ENCODE results near the gene YIPF5. TPM values are rescaled to one million over a fixed set of nuclear protein-coding genes. Genes with fewer than 3 reads are reported as not detected.

Gene YIPF5
- polyA plus RNA-seq, 1 experiment: 142 TPM

GRCh38 chr5:144126707-144127106 is 43.8 kb downstream of the YIPF5 start:
- ChIA-PET POLR2A (no interaction called here), CTCF (no interaction called here)
- no peak overlapping the region for H3K4me3 ChIP-seq (ENCODE audit: low read depth, low read length)
- no peak overlapping the region for H3K27ac ChIP-seq (ENCODE audit: low read depth, low read length)
- H3K27me3 ChIP-seq (ENCODE audit: control insufficient read depth, insufficient read depth, low read length): no peaks in the 10 kb centered on the region
- no peak for TF ChIP-seq CTCF (IDR thresholded peaks at IDR 0.05; ENCODE audit: low read depth, low read length)
- H3K9me3 ChIP-seq (ENCODE audit: control insufficient read depth, insufficient read depth, low read length): no peaks in the 10 kb centered on the region
- no peak for DNase-seq (ENCODE audit: low read depth, low spot score)

GRCh38 chr5:144125163-144125726 is 45.2 kb downstream of the YIPF5 start:
- Histone ChIP-seq H3K27me3 (ENCODE audit: control insufficient read depth, insufficient read depth, low read length) (no peaks in the 10 kb centered on the region), H3K9me3 (ENCODE audit: control insufficient read depth, insufficient read depth, low read length) (no peaks in the 10 kb centered on the region), H3K4me3 (ENCODE audit: low read depth, low read length) (no peak overlapping the region), H3K27ac (ENCODE audit: low read depth, low read length) (no peak overlapping the region)
- ChIA-PET POLR2A (no interaction called here), CTCF (interaction anchor here (1.3 kb wide), 1 partner anchor 17 kb away, joined by 6 read pairs; no protein-coding TSS in a partner anchor)
- TF ChIP-seq CTCF (IDR thresholded peaks at IDR 0.05; ENCODE audit: low read depth, low read length): no peak
- DNase-seq (ENCODE audit: low read depth, low spot score): no peak

GRCh38 chr5:144122641-144123040 is 47.8 kb downstream of the YIPF5 start:
- no peak for DNase-seq (ENCODE audit: low read depth, low spot score)
- Histone ChIP-seq H3K4me3 (ENCODE audit: low read depth, low read length) (no peak overlapping the region), H3K9me3 (ENCODE audit: control insufficient read depth, insufficient read depth, low read length) (no peaks in the 10 kb centered on the region), H3K27ac (ENCODE audit: low read depth, low read length) (no peak overlapping the region), H3K27me3 (ENCODE audit: control insufficient read depth, insufficient read depth, low read length) (no peaks in the 10 kb centered on the region)
- POLR2A ChIA-PET: no interaction called here
- CTCF ChIA-PET: interaction anchor here (1.4 kb wide), 1 partner anchor 20 kb away, joined by 4 read pairs; no protein-coding TSS in a partner anchor
- no peak for TF ChIP-seq CTCF (IDR thresholded peaks at IDR 0.05; ENCODE audit: low read depth, low read length)

- no peak for DNase-seq (ENCODE audit: low read depth, low spot score)
- ChIA-PET CTCF (interaction anchor here (1.8 kb wide), 1 partner anchor 20 kb away, joined by 4 read pairs; no protein-coding TSS in a partner anchor), POLR2A (no interaction called here)
- Histone ChIP-seq H3K9me3 (ENCODE audit: control insufficient read depth, insufficient read depth, low read length) (no peaks in the 10 kb centered on the region), H3K27me3 (ENCODE audit: control insufficient read depth, insufficient read depth, low read length) (no peaks in the 10 kb centered on the region), H3K27ac (ENCODE audit: low read depth, low read length) (no peak overlapping the region), H3K4me3 (ENCODE audit: low read depth, low read length) (no peak overlapping the region)
- no peak for TF ChIP-seq CTCF (IDR thresholded peaks at IDR 0.05; ENCODE audit: low read depth, low read length)
These were observed 48.4 kb downstream of the YIPF5 start for GRCh38 chr5:144122081-144122480.

- H3K27ac ChIP-seq (ENCODE audit: low read depth, low read length): no peak overlapping the region
- no peaks in the 10 kb centered on the region for H3K27me3 ChIP-seq (ENCODE audit: control insufficient read depth, insufficient read depth, low read length)
- DNase-seq (ENCODE audit: low read depth, low spot score): no peak
- H3K4me3 ChIP-seq (ENCODE audit: low read depth, low read length): no peak overlapping the region
- no peak for TF ChIP-seq CTCF (IDR thresholded peaks at IDR 0.05; ENCODE audit: low read depth, low read length)
- H3K9me3 ChIP-seq (ENCODE audit: control insufficient read depth, insufficient read depth, low read length): no peaks in the 10 kb centered on the region
- CTCF ChIA-PET: interaction anchor here (1.8 kb wide), 1 partner anchor 21 kb away, joined by 4 read pairs; no protein-coding TSS in a partner anchor
- POLR2A ChIA-PET: no interaction called here
These were observed 48.9 kb downstream of the YIPF5 start for GRCh38 chr5:144121577-144121976.
